HG03108 (cell line): Measurements from ENCODE around the gene RAET1L.
"Not testable (repeated sequence)": the region's sequence is repeated elsewhere in the genome, so short reads cannot be mapped to it uniquely, and the experiment has no call there.

Source experiments
- ATAC-seq: cut with Tn5 transposase; IDR thresholded peaks from one replicate; pipeline ENCODE4 v1.9.1; 2021; ENCODE audit warnings: moderate library complexity; ENCODE audit not compliant: unreplicated experiment

Gene RAET1L

GRCh38 chr6:150018846-150019580 is 6.3 kb downstream of the RAET1L start:
- no peak for ATAC-seq

- not testable (repeated sequence) for ATAC-seq
Measured at GRCh38 chr6:150017186-150017521, 8.2 kb downstream of the RAET1L start.

GRCh38 chr6:150016324-150017185 is 8.8 kb downstream of the RAET1L start:
- peak; percentile 40 for ATAC-seq

- not testable (repeated sequence) for ATAC-seq
Measured at GRCh38 chr6:150015281-150016001, 9.9 kb downstream of the RAET1L start.

- not testable (repeated sequence) for ATAC-seq
Measured at GRCh38 chr6:150014623-150015280, 10.6 kb downstream of the RAET1L start.

- ATAC-seq: not testable (repeated sequence)
Measured at GRCh38 chr6:150013785-150014622, 11.3 kb downstream of the RAET1L start.

DNA sequence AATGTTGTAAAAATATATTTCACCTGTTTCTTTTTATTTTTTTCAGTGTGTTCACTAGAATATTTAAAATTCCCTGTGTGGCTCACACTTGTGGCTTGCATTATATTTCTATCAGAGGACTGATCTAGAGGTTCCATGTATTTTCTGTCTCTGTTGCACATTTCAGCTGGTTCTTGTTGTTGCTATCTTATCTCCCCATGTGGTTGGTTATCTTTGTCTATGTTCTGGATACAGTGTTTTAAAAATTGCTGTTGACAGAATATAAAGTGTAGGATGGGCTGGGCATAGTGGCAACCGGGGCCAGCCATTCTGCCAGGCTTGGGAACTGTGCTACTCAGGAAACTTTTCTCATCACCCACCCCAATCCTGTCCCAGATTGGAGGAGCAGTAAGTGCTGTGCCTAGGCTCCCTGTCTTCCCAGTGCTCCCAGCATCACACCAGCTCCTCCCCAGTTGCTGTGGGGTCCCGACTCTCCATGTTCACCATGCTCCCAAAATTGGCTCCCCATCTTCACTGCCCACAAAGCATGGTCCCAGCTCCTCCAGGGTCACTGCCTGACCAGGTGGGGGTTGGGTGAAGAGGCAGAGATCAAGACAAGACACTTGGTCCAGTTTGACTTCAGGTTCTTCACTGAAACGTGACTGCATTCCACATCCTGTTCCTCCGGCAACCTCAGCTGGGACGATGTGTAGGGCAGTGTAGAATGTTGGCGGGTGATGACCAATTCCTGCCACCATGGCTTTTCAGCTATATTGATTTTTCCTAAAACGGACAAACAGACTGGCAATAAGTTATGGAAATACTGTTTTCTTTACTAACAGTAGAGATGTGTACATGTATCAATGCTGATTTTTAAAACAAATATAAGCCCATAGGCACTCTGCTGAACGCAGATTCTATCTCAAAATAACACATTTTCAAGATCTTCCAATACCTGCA is 12.2 kb downstream of the RAET1L start:
- ATAC-seq: not testable (repeated sequence)

DNA sequence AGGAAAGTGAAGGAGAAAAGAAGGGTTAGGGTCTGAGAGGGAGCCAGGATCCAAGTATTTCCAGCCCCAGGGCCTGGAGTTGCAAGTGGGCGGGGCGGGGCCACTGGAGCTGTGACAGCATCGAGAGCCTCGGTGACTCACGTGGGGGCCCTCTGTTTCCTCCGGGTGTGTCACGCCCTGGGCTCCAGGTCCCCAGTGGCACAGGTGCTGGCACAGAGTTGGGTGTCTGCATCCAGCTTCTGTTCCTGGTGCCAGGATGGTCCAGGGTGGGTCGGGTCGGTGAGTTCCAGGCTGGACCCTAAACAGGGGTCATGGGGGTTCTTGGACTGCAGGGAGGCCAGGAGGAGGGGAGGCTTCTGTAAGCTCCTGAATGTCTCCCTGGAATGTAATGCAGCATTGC is 16.7 kb downstream of the RAET1L start:
- no peak for ATAC-seq

DNA sequence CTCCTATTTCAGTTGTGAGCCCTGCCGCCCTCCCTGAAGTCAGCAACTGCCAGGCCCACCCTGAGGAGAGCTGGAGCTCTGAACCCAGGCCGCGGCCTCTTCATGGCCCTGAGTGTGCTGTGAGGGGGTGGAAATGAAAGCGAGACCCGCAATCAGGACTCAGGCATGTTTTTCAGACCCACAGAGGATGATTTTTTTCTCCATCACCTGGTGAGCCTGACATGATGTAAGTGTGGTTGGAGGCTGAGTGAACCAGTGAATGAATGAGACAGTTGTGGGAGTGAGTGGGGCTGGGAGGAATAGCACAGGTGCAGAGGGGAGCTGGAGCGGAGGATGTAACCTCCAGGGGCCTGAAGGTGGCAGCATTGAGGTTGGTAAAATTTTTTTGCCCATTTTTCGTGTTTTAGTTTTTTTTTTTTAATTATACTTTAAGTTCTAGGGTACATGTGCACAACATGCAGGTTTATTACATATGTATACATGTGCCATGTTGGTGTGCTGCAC is 18.3 kb downstream of the RAET1L start:
- no peak for ATAC-seq

GRCh38 chr6:150005761-150006651 is 19.3 kb downstream of the RAET1L start:
- no peak for ATAC-seq

GRCh38 chr6:150004783-150005717 is 20.3 kb downstream of the RAET1L start:
- peak; percentile 80 for ATAC-seq

- peak; percentile 6 for ATAC-seq
Measured at GRCh38 chr6:150004101-150004782, 21.1 kb downstream of the RAET1L start.

- not testable (repeated sequence) for ATAC-seq
Measured at GRCh38 chr6:150003599-150003998, 21.7 kb downstream of the RAET1L start.

DNA sequence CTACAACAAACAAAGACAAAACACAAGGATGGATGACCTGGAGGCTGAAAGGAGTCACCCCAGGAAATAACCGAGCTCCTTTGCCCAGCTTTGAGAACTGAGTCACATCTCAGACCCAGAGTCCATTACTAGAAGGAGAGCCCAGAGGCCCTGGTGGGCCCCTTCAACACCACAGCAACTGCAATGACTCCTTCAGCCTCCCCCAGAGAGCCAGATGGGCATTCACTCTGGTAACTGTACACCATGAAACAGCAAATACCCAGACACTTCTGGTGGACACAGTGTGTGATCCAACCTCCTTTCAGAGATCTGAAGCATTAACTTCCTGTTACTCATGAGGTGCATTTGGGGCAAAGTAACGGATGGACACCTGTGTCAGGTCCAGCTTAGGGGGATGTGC is 22.6 kb downstream of the RAET1L start:
- no peak for ATAC-seq

DNA sequence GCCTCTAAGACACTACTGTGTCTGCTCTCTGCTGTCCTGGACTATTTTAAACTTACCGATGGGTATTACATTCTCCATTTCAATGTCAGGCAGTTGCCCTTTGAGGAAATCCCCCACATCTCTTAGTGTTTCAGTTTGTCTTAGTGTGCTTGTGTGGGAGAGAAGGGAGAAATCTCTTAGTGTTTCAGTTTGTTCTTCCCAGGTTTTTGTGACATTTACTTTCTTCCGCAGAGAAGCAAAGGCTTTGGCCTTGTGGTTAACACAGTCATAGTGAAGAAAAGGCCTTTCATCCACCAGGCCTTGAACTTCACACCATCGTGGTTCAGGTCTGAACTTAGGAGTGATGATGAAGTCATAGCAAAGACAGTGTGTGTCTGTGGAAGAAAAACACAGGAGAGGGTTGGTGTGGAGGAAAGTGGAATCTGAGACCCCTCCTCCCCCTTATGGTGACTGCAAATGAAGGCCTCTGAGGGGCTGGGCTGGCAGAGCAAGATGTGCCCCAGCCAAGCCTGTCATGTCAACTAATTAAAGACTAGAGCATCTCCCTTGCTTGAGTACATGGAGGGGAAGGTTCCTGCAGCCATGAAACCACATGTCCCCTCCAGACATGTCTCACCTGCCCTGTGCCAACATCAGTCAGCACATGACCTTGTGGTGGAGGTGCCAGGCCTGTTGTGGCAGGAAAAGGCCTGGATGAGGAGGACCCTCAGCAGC is 23.9 kb downstream of the RAET1L start:
- no peak for ATAC-seq
